Measurements from ENCODE around the gene GBP5.

DNA sequence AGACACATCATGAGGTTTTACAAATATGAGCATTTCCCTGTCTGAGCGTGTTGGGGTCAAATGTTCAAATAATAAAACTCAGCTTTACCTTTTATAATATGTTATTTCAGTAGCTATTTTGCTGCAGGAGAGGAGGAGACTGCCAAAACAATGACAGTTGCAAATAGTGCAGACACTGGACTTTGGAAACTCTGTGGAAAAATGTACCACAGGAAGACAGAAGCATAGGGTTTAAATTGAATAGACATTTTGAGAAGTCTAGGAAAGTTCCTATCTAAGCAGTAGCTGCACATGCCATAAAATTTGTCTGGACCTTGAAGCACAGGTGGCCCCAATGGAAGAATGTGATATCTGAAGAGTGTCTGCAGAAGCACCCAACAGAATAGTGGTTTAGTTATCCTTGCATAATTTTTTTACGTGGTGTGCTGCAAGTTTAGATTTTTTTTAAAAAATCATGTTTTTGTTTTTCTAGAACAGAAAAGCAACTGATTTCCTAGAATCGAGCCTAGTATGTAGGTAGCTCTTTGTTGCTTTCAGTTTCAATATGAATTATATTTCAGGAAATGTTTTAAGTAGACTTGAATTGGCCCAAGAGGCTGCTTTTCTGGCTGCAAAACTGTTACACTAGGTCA, 14.0 kb upstream of the GBP5 start:
- TF ChIP-seq SMC3 (IDR thresholded peaks at IDR 0.05; ENCODE audit: low read depth, low read length) (no peak), POLR2A (IDR thresholded peaks at IDR 0.05; ENCODE audit: low read depth, low read length) (no peak), MXI1 (IDR thresholded peaks at IDR 0.05; ENCODE audit: borderline replicate concordance, low read depth, low read length) (no peak), MAZ (IDR thresholded peaks at IDR 0.05; ENCODE audit: borderline replicate concordance, low read depth, low read length) (no peak), USF2 (IDR thresholded peaks at IDR 0.05; ENCODE audit: low read depth, low read length) (no peak), RAD21 (IDR thresholded peaks at IDR 0.05; ENCODE audit: low read length) (no peak), MAFK (IDR thresholded peaks at IDR 0.05; ENCODE audit: low read depth, low read length) (no peak), CEBPB (IDR thresholded peaks at IDR 0.05; ENCODE audit: low read depth, low read length) (no peak)
- TF ChIP-seq, protein P1, sequence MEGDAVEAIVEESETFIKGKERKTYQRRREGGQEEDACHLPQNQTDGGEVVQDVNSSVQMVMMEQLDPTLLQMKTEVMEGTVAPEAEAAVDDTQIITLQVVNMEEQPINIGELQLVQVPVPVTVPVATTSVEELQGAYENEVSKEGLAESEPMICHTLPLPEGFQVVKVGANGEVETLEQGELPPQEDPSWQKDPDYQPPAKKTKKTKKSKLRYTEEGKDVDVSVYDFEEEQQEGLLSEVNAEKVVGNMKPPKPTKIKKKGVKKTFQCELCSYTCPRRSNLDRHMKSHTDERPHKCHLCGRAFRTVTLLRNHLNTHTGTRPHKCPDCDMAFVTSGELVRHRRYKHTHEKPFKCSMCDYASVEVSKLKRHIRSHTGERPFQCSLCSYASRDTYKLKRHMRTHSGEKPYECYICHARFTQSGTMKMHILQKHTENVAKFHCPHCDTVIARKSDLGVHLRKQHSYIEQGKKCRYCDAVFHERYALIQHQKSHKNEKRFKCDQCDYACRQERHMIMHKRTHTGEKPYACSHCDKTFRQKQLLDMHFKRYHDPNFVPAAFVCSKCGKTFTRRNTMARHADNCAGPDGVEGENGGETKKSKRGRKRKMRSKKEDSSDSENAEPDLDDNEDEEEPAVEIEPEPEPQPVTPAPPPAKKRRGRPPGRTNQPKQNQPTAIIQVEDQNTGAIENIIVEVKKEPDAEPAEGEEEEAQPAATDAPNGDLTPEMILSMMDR (conservative IDR thresholded peaks at IDR 0.05; ENCODE audit: low read depth, low read length) = no peak

Measured in IMR-90 (cell line).